Endodermal cell (in vitro differentiated cells): ENCODE data around the gene DMRT2. TPM values are rescaled to one million over a fixed set of nuclear protein-coding genes. Genes with fewer than 3 reads are reported as not detected.

ENCODE experiments used
- DNase-seq: peaks from one replicate; pipeline ENCODE4 v3.0.0-alpha.2; 2017
- H3K27ac ChIP-seq: 2 replicates; pipeline ENCODE4 v1.5.1; 2013; ENCODE audit warnings: mild to moderate bottlenecking, low read depth, low read length, moderate library complexity
- H3K27me3 ChIP-seq: 2 replicates; pipeline ENCODE4 v1.6.1; 2013; ENCODE audit warnings: mild to moderate bottlenecking, low read length, moderate library complexity; ENCODE audit not compliant: insufficient read depth, control insufficient read depth, poor library complexity, severe bottlenecking
- H3K36me3 ChIP-seq: 2 replicates; pipeline ENCODE4 v1.7.0; 2013; ENCODE audit warnings: mild to moderate bottlenecking, low read length, moderate library complexity; ENCODE audit not compliant: control insufficient read depth, insufficient read depth
- H3K4me1 ChIP-seq: one replicate; pipeline ENCODE4 v1.7.0; 2013; ENCODE audit warnings: low read length; ENCODE audit not compliant: control insufficient read depth, insufficient read depth
- H3K4me3 ChIP-seq: 2 replicates; pipeline ENCODE4 v1.5.1; 2013; ENCODE audit warnings: mild to moderate bottlenecking, low read length, moderate library complexity
- H3K9ac ChIP-seq: 2 replicates; pipeline ENCODE4 v1.6.1; 2013; ENCODE audit warnings: mild to moderate bottlenecking, low read length, moderate library complexity; ENCODE audit not compliant: poor library complexity, severe bottlenecking; ENCODE audit errors: extremely low read depth
- H3K9me3 ChIP-seq: 2 replicates; pipeline ENCODE4 v1.6.1; 2013; ENCODE audit warnings: mild to moderate bottlenecking, low read length, moderate library complexity; ENCODE audit not compliant: control insufficient read depth
- H3K27ac Mint-ChIP-seq: 2 replicates; pipeline ENCODE4 v1.8.0; 2020; ENCODE audit warnings: mixed read lengths
- H3K27me3 Mint-ChIP-seq: 2 replicates; pipeline ENCODE4 v1.8.0; 2021; ENCODE audit warnings: mild to moderate bottlenecking, mixed read lengths; ENCODE audit not compliant: insufficient read depth
- H3K36me3 Mint-ChIP-seq: 2 replicates; pipeline ENCODE4 v1.8.0; 2020; ENCODE audit warnings: low read depth, mixed read lengths
- H3K4me1 Mint-ChIP-seq: 2 replicates; pipeline ENCODE4 v1.8.0; 2020; ENCODE audit warnings: mixed read lengths
- H3K4me3 Mint-ChIP-seq: 2 replicates; pipeline ENCODE4 v1.8.0; 2020; ENCODE audit warnings: mild to moderate bottlenecking, moderate library complexity, mixed read lengths
- H3K9me3 Mint-ChIP-seq: 2 replicates; pipeline ENCODE4 v1.8.0; 2020; ENCODE audit warnings: mild to moderate bottlenecking, mixed read lengths
- WGBS, 2 experiments: methylation state at CpG; one replicate each; pipeline versions ENCODE4 v1.1.5 to v1.1.7; 2013; ENCODE audit warnings: missing lambda C conversion rate in 2 of 2, mixed read lengths in 1 of 2; ENCODE audit not compliant: insufficient coverage in 1 of 2, insufficient read length in 1 of 2; 5-methylcytosine and 5-hydroxymethylcytosine counted together
- total RNA-seq, 2 donors: library from RNA; stranded (reverse); fragmentation: NEBNext Ultra II Directional in 1 of 2; extraction: Animal tissue kit (Norgen Biotek cat#: 25700) in 1 of 2; gene quantifications; 2 replicates in 1 of 2; 3 replicates in 1 of 2; pipeline ENCODE4 v1.2.1, GENCODE V29; 2021
- TF ChIP-seq, protein P1 (sequence below): fragments of 200-600 bp; sonication (generic); conservative IDR thresholded peaks from 2 replicates; pipeline ENCODE4 v1.5.0; 2021; ENCODE audit warnings: antibody characterized with exemption, mild to moderate bottlenecking

Gene DMRT2
- total RNA-seq, 2 donors from 2014 or later = 0.24 TPM; not detected in 1

DNA sequence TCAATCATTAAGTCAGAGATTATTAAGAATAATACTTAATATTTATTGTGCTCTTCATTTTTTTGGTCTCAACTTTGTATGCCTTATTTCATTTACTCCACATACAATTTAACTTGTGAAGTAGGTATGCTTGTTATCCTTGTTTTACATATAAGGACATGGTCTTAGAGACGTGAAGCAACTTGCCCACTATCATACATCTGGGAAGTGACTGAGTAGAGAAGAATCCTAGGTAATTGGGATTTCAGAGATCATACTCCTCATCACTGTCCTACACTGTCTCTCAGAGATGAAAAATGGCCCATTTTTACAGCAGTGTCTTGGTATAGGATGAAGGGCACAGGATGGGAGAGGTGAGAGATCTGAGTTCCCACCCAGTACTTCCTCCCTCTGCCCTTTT is 23.3 kb downstream of the DMRT2 start:
- Histone ChIP-seq H3K4me3 (no peak overlapping the region), H3K4me1 (no peaks in the 10 kb centered on the region), H3K9me3 (peaks cover 6% of the 10 kb centered on the region), H3K27ac (no peak overlapping the region), H3K36me3 (no peaks in the 10 kb centered on the region), H3K27me3 (no peaks in the 10 kb centered on the region), H3K9ac (no peak overlapping the region)
- Mint-ChIP-seq H3K27me3 (peaks cover 6% of the 10 kb centered on the region), H3K9me3 (peaks cover 19% of the 10 kb centered on the region), H3K4me1 (no peaks in the 10 kb centered on the region), H3K27ac (no peak overlapping the region), H3K4me3 (no peak overlapping the region), H3K36me3 (no peaks in the 10 kb centered on the region)
- no peak for DNase-seq
- TF ChIP-seq, protein P1, sequence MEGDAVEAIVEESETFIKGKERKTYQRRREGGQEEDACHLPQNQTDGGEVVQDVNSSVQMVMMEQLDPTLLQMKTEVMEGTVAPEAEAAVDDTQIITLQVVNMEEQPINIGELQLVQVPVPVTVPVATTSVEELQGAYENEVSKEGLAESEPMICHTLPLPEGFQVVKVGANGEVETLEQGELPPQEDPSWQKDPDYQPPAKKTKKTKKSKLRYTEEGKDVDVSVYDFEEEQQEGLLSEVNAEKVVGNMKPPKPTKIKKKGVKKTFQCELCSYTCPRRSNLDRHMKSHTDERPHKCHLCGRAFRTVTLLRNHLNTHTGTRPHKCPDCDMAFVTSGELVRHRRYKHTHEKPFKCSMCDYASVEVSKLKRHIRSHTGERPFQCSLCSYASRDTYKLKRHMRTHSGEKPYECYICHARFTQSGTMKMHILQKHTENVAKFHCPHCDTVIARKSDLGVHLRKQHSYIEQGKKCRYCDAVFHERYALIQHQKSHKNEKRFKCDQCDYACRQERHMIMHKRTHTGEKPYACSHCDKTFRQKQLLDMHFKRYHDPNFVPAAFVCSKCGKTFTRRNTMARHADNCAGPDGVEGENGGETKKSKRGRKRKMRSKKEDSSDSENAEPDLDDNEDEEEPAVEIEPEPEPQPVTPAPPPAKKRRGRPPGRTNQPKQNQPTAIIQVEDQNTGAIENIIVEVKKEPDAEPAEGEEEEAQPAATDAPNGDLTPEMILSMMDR = no peak
- 90% methylated on average over 1 of the region's 1 CpG; no CpG with 5 or more reads in 1 of the 2 experiments for WGBS, 2 experiments

DNA sequence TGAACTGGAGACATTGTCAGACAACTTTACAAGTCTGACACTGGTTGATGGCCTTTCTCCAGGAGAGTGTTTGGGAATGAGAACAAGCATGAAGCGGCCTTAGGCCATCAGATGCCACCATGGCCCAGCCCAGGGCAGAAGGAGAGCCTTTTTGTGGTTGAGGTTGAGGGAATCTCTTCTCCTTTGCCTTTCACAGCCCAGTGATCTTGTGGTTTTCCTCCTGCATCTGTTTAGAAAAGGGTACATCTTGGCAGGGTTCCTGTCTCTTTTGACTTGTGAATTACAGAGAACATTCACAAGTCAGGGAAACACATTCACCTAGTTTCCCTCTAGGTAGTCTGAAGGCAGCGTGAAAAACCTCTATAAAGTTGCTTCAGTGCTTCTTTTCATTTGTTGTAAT is 27.5 kb downstream of the DMRT2 start:
- H3K4me3 ChIP-seq = no peak overlapping the region
- Mint-ChIP-seq H3K27me3 (peaks cover 20% of the 10 kb centered on the region), H3K27ac (no peak overlapping the region), H3K36me3 (no peaks in the 10 kb centered on the region), H3K4me1 (no peaks in the 10 kb centered on the region), H3K4me3 (no peak overlapping the region), H3K9me3 (peaks cover 4% of the 10 kb centered on the region)
- no peaks in the 10 kb centered on the region for H3K9me3 ChIP-seq
- no peak for DNase-seq
- H3K27me3 ChIP-seq = peaks cover 22% of the 10 kb centered on the region
- TF ChIP-seq, protein P1 = no peak
- H3K9ac ChIP-seq = no peak overlapping the region
- H3K36me3 ChIP-seq = no peaks in the 10 kb centered on the region
- WGBS, 2 experiments = 87 to 89% methylated on average over 1 to 2 of the region's 2 CpGs
- no peak overlapping the region for H3K27ac ChIP-seq
- H3K4me1 ChIP-seq = no peaks in the 10 kb centered on the region

DNA sequence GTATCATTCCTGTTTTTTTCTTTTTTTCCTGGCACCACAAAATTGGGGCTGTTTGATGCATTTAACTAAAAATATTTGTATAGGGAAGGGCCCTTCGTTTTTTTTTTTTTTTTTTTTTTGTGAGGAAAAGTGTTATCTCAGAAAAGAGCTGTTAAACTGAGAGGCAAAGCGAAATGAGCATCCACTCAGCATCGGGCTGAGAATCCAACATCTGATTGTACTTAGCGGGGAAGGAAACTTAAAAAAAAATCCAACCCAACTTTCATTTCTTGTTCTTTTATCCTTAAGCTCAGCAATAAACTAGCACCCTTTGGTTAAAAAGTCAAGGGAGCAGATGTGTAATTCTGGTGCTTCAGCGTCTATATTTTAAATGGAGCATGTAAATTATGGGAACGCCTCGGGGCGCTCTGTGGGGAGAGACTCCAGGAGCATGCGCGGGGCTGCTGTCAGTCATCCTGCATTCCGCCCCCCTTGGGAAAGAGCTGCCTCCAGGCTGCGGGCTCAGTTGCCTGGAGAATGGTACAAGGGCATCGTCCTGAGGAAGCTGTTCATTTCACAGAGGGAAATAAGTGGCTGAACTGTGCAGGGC is 33.3 kb downstream of the DMRT2 start:
- no peak overlapping the region for H3K27ac Mint-ChIP-seq
- Histone ChIP-seq H3K4me3 (peak overlapping the region; percentile 6), H3K4me1 (no peaks in the 10 kb centered on the region), H3K27me3 (peaks cover 34% of the 10 kb centered on the region), H3K9ac (no peak overlapping the region), H3K9me3 (no peaks in the 10 kb centered on the region), H3K27ac (no peak overlapping the region), H3K36me3 (no peaks in the 10 kb centered on the region)
- H3K27me3 Mint-ChIP-seq = peaks cover 37% of the 10 kb centered on the region
- H3K4me3 Mint-ChIP-seq = peak overlapping the region; percentile 41
- peak; percentile 32 for DNase-seq
- no peaks in the 10 kb centered on the region for H3K36me3 Mint-ChIP-seq
- peaks cover 7% of the 10 kb centered on the region for H3K4me1 Mint-ChIP-seq
- TF ChIP-seq, protein P1 = no peak
- 30 to 49% methylated on average over 7 to 13 of the region's 13 CpGs for WGBS, 2 experiments
- no peaks in the 10 kb centered on the region for H3K9me3 Mint-ChIP-seq
